GM10266 (cell line): ENCODE results near the gene RHO.
"Not testable (repeated sequence)": the region's sequence is repeated elsewhere in the genome, so short reads cannot be mapped to it uniquely, and the experiment has no call there.

ENCODE experiments used
- DNase-seq: peaks from one replicate; pipeline ENCODE4 v3.0.0; 2012; ENCODE audit errors: extremely low spot score
- TF ChIP-seq, protein P1 (sequence below): IDR thresholded peaks from 2 replicates; pipeline ENCODE4 v1.5.1; 2012; ENCODE audit warnings: mild to moderate bottlenecking, low read depth; ENCODE audit not compliant: control insufficient read depth, insufficient read depth; ENCODE audit errors: missing control alignments

RHO gene

DNA sequence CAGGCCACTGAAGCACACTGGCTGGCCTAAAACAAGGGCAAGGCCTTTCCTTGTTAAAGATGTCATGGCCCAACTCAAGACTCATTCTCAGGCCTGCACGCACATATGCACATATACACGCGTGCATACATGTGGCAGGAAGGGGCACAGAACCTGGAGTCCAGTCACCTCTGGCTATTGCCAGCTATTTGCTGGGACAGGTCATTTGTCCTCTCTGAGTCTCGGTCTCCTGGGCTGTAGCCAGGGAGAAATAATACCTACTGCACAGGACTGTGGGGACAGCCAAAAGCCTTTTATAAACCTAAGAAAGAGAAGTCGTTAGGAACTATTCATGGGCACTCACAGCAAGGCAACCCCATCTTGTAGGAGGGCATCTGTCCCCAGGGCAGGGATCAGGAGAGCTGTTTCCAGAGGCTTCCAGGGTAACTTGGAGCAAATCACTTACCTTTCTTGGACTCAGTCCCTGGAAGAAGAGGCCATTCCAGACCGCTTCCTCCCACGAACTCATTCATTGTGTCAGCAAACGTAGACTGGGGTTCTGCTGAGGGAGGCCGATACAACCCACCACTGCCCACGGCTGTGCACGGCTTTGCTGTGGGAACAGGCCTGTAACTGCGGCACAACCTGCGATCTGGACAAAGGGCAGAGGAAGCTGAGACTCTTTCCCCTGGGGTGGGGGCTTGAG lies 41.1 kb upstream of the RHO start:
- no peak for DNase-seq
- TF ChIP-seq, protein P1, sequence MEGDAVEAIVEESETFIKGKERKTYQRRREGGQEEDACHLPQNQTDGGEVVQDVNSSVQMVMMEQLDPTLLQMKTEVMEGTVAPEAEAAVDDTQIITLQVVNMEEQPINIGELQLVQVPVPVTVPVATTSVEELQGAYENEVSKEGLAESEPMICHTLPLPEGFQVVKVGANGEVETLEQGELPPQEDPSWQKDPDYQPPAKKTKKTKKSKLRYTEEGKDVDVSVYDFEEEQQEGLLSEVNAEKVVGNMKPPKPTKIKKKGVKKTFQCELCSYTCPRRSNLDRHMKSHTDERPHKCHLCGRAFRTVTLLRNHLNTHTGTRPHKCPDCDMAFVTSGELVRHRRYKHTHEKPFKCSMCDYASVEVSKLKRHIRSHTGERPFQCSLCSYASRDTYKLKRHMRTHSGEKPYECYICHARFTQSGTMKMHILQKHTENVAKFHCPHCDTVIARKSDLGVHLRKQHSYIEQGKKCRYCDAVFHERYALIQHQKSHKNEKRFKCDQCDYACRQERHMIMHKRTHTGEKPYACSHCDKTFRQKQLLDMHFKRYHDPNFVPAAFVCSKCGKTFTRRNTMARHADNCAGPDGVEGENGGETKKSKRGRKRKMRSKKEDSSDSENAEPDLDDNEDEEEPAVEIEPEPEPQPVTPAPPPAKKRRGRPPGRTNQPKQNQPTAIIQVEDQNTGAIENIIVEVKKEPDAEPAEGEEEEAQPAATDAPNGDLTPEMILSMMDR: no peak

DNA sequence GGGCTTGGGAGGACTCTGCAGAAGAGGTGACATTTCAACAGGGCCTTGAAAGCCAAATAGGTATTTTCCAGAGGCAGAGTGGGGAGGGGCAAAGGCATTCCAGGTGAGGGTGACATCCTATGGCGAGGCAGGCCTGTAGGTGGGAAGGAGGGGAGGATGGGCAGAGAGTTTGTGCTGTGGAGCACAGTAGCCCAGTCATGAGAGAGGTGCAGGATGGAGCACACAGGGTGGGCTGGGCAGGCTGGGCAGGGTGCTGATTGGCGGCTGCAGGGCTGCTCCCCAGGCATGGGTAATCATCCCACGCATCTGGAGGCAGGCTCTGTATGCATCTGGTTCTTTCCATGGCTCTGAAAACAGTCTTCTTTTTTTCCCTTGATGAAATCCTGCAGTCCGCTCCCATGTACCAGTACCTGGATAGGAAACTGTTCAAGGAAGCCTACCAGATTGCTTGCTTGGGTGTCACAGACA lies 40.5 kb upstream of the RHO start:
- not testable (repeated sequence) for DNase-seq

DNA sequence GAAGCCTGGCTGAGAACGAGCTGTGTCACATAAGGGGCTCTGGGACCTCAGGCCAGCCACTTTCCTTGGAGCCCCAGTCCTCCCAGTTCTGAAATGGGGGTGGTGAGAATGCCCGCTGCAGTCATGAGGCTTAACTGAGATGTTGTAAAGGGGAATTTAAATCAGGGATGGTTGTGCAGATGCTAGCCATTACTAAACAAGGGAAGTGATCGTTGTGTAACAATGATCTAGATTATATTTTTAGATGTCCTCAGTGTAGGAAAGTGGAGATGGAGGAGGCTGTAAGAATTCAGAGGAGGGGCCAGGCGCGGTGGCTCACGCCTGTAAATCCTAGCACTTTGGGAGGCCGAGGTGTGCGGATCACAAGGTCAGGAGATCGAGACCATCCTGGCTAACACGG lies 39.2 kb upstream of the RHO start:
- DNase-seq: not testable (repeated sequence)

DNA sequence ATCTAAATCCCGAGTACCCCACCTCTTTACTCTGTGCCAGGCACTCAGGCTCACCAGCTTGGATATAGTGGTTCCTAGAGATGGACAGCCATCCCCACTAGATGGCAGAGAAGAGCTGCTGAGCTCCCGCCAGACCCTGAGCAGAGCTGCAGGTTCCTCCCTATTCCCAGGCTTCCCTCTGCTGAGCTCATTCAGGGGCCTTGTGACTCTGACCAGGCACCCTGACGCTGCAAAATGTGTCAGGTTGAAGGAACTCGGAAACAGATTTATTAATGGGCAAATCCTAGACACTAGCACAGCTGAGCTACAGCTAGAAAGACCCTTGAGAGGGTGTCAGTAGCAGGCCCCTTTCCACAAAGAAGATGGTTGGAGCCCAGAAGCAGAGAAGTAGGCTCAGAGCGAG lies 38.2 kb upstream of the RHO start:
- peak; percentile 74 for DNase-seq
- TF ChIP-seq, protein P1: peak; percentile 81

DNA sequence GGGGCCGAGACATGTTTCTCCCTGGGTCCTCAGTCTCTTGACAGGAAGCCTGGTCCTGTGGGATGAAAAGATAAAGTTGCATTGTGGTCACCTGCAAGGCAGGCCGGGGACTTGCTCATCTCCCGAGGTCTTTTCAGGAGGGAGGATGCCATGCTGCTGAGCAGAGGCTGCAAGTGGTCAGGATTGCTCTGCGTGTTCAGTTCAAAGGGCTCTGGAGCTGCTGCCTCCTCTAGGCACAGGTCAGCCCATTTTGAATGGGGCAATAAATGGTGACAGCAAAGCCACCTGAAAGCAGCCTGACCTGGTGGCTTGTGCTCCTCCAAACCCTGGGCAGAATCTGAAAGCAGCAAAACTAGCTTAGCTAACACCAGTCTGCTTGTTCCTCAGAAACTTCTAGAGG lies 37.4 kb upstream of the RHO start:
- DNase-seq: not testable (repeated sequence)

DNA sequence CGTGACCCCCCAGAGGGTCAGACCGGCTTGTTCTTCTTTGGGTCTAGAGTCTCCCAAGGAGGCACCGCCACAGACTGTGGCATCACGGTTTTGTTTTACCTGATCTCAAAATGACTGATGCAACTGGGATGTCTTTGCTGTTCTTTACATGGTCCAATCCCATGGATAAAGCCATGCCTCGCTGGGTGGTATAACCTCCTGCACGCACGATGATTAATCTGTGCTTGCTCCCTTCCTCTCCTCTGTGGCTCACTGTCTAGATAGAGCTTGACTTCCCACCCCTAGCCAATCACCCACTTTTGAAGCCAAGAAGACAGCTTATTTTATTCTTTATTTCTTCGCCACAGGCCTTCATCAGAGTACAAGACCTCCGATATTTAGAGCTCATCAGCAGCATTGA lies 36.6 kb upstream of the RHO start:
- DNase-seq: no peak
- TF ChIP-seq, protein P1: no peak

DNA sequence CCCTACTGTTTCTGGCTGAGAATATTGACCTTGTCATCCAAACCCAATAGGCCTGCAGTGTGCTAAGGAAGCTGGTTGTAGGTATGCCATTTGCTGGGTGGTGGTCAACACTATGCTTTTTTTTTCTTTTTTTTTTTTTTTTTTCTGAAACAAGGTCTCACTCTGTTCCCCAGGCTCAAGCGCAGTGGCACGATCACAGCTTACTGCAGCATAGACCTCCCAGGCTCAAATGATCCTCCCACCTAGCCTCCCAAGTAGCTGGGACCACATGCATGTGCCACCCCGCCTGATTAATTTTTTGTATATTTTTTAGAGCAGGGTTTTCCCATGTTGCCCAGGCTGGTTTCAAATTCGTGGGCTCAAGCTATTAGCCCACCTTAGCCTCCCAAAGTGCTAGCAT lies 35.7 kb upstream of the RHO start:
- no peak for DNase-seq
- TF ChIP-seq, protein P1: no peak

DNA sequence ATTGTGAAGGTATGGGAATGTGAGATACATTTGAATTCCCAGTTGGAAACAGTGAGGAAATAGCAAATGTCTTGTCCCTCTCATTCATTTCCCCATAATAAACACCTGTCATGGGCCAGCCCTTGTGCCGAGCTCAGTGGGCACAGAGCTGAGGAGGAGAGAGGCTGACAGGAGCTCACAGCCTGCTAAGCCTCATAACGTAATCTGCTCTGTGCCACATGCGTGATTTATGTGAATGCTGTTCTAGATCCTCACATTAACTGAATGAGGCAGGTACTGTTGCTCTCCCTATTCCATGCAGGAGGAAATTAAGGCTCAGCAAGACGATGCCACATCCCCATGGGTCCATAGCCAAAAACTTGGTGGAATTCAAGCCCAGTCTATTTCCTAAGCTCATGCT lies 35.2 kb upstream of the RHO start:
- DNase-seq: no peak
- TF ChIP-seq, protein P1: no peak

DNA sequence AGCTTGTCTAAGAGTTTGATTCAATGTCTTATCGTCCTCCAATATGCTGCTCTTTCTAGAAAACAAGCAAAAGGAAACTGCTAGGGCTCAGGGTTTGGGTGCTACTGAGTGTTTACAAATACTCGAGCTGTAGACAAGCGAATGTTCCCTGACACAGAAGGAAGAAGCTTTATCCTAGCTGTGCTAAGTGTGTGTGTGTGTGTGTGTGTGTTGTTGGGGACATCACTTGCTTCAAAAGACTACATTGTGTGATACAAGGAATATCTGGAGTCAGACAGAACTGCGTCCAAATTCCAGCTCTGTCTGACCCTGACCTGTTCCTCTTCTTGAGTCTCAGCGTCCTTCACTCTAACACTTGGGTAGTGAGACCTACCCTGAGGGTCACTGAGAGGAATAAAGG lies 33.9 kb upstream of the RHO start:
- DNase-seq: not testable (repeated sequence)

DNA sequence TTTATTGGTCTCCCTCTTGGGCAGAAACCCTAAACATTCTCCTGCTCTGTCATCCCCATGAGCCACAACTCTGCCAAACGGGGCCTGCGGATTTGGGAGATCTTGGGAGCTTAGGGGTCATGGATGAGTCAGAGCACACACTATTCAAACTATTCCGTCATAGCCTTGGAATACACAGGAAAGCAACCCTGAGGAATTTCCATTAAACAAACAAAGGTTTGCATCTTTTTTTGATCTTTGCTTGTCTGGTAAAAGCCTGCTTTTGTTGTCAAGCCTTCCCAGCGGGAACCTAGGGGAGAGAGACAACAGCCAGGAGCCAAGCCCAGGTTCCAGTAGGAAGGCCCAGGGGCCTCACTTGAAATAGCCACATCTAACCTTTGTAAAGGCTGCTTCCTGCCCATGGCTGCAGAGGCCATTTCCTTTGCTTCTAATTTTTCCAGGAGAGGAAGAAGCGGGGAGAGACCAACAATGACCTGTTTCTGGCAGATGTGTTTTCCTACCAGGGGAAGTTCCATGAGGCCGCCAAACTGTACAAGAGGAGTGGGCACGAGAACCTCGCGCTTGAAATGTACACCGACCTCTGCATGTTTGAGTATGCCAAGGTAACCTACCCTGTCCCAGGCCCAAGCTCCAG lies 33.3 kb upstream of the RHO start:
- DNase-seq: not testable (repeated sequence)

DNA sequence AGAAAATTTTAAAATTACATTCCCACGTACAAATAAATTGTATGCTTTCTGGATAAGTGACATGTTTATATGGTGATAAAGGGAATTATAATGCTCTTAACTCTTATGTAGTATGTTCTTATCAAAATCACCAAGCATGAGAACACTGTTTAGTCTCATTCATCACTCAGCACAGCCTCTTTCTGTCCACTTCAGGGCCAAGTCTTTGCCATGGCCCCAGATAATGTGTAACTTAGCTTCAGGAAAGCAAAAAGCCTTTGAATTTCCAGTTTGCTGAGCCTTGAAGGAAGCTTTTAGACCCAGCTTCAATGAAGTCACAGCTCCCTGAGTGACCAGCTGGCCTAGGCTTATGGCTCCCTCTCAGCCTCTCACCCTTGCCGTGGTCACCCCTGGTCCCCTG lies 30.6 kb upstream of the RHO start:
- DNase-seq: not testable (repeated sequence)

DNA sequence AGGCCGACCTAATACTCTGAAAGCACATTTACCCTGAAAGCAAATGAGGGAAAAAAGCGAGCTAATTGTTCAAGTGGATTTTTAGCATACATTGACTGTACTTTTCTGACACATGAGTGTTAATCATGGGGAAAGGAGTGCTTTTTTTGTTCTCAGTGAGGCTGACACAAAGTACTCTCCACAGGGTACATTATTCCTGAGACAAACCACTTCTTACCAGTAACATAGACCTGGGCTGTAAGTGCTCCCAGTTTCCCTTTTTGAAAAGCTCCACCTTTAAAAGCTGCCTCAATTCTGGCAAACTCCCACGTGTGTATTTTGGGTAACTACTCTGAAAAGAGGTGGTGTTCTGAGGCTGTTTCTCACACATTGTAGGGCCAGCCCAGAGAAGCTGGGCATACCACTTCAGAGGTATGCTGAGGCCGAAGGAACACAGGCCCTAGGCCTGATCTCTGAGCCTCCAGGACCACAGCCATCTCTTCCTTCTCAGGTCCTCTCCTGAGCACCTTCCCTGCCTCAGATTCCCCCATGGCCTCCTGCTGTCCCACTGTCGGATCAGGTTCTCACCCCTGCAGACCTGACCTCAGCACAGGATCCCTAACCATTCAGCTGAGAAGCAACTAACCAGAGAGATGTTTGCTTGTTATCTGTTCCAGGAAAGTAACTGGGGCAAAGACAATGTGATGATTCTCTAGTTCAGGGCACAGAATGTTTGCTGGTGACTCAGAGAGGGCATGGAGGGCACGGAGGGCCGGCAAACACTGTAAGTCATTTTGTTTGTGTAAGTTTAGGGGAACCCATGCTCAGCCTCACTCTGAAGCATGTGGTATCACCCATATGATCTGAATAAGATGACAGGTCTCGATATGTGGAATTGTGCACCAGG lies 29.6 kb upstream of the RHO start:
- DNase-seq: not testable (repeated sequence)

DNA sequence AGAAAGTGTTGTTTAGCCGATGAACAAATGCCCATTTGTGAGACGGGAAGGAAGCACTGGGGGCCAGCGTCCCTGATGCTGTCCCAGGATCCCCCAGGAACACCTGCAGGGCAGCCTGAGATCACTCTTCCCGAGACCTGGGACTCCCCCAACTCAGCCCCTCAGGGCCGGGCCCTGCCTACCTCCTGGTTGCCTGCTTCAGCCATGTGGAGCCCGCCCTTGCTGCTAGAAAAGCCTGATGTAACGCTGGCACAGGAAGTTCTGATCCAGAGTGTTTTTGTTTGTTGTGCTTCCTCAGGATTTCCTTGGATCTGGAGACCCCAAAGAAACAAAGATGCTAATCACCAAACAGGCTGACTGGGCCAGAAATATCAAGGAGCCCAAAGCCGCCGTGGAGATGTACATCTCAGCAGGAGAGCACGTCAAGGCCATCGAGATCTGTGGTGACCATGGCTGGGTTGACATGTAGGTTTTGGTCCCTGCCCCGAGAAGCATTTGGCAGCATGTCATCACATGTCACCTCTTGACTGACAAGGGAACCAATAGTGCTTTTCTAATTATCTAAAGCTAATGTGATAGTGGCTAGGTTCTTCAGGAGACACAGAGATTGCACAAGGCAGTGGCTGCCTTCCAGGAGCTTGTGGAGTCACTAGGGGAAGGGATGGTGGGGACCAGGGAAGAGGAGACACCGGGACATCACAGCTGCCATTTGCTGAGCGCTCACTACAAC lies 28.7 kb upstream of the RHO start:
- not testable (repeated sequence) for DNase-seq
